HEK293 (cell line): ENCODE results near the gene COQ8B.

Experiments
- BCL11B ChIP-seq: fragments of 450-650 bp; formaldehyde crosslinking; IDR thresholded peaks from 2 replicates; pipeline ENCODE4 v1.5.1; 2016; ENCODE audit warnings: low read depth, missing biosample characterization, missing genetic modification characterization
- CTCF ChIP-seq: fragments of 450-650 bp; formaldehyde crosslinking; IDR thresholded peaks from 2 replicates; pipeline ENCODE4 v1.5.1; 2016; ENCODE audit warnings: missing biosample characterization, missing genetic modification characterization
- HIC1 ChIP-seq: fragments of 450-650 bp; formaldehyde crosslinking; IDR thresholded peaks from 2 replicates; pipeline ENCODE4 v1.5.1; 2016; ENCODE audit warnings: missing biosample characterization, missing genetic modification characterization
- HOXD13 ChIP-seq: sonication (generic); formaldehyde crosslinking; IDR thresholded peaks from 2 replicates; pipeline ENCODE4 v1.8.0; 2022; ENCODE audit warnings: missing genetic modification reagents, borderline replicate concordance
- OSR2 ChIP-seq: fragments of 450-650 bp; formaldehyde crosslinking; IDR thresholded peaks from 2 replicates; pipeline ENCODE4 v1.5.1; 2016; ENCODE audit warnings: missing biosample characterization, missing genetic modification characterization
- PATZ1 ChIP-seq: fragments of 450-650 bp; formaldehyde crosslinking; IDR thresholded peaks from 2 replicates; pipeline ENCODE4 v1.5.1; 2016; ENCODE audit warnings: missing biosample characterization, missing genetic modification characterization
- PRDM4 ChIP-seq: fragments of 450-650 bp; formaldehyde crosslinking; IDR thresholded peaks from 2 replicates; pipeline ENCODE4 v1.5.1; 2017; ENCODE audit warnings: missing biosample characterization, missing genetic modification characterization
- REPIN1 ChIP-seq: fragments of 450-650 bp; formaldehyde crosslinking; IDR thresholded peaks from 2 replicates; pipeline ENCODE4 v1.5.1; 2017; ENCODE audit warnings: missing biosample characterization, missing genetic modification characterization, low read depth
- SALL2 ChIP-seq: fragments of 450-650 bp; formaldehyde crosslinking; IDR thresholded peaks from 2 replicates; pipeline ENCODE4 v1.5.0; 2017; ENCODE audit warnings: missing biosample characterization, mild to moderate bottlenecking, missing genetic modification characterization, borderline replicate concordance
- SCRT2 ChIP-seq: fragments of 450-650 bp; formaldehyde crosslinking; IDR thresholded peaks from 2 replicates; pipeline ENCODE4 v1.5.1; 2016; ENCODE audit warnings: missing biosample characterization, missing genetic modification characterization
- ZBTB20 ChIP-seq: fragments of 450-650 bp; formaldehyde crosslinking; IDR thresholded peaks from 2 replicates; pipeline ENCODE4 v1.5.1; 2016; ENCODE audit warnings: missing biosample characterization, missing genetic modification characterization
- ZFP41 ChIP-seq: fragments of 450-650 bp; formaldehyde crosslinking; IDR thresholded peaks from 2 replicates; pipeline ENCODE4 v1.5.1; 2016; ENCODE audit warnings: missing biosample characterization, missing genetic modification characterization, borderline replicate concordance
- ZFP69B ChIP-seq: fragments of 450-650 bp; formaldehyde crosslinking; IDR thresholded peaks from 2 replicates; pipeline ENCODE4 v1.5.1; 2016; ENCODE audit warnings: missing biosample characterization, missing genetic modification characterization
- ZIC2 ChIP-seq: fragments of 450-650 bp; formaldehyde crosslinking; IDR thresholded peaks from 2 replicates; pipeline ENCODE4 v1.5.1; 2016; ENCODE audit warnings: missing biosample characterization, missing genetic modification characterization
- ZNF132 ChIP-seq: fragments of 450-650 bp; formaldehyde crosslinking; IDR thresholded peaks from 2 replicates; pipeline ENCODE4 v1.5.1; 2017; ENCODE audit warnings: missing biosample characterization, missing genetic modification characterization, borderline replicate concordance
- ZNF138 ChIP-seq: fragments of 450-650 bp; formaldehyde crosslinking; IDR thresholded peaks from 2 replicates; pipeline ENCODE4 v1.5.1; 2016; ENCODE audit warnings: missing biosample characterization, missing genetic modification characterization, borderline replicate concordance
- ZNF16 ChIP-seq: fragments of 450-650 bp; formaldehyde crosslinking; IDR thresholded peaks from 2 replicates; pipeline ENCODE4 v1.5.1; 2016; ENCODE audit warnings: low read depth, missing biosample characterization, missing genetic modification characterization
- ZNF2 ChIP-seq: fragments of 450-650 bp; formaldehyde crosslinking; IDR thresholded peaks from 2 replicates; pipeline ENCODE4 v1.5.1; 2016; ENCODE audit warnings: missing biosample characterization, missing genetic modification characterization
- ZNF23 ChIP-seq: fragments of 450-650 bp; formaldehyde crosslinking; IDR thresholded peaks from 2 replicates; pipeline ENCODE4 v1.5.1; 2016; ENCODE audit warnings: missing biosample characterization, missing genetic modification characterization, borderline replicate concordance
- ZNF324 ChIP-seq: fragments of 450-650 bp; formaldehyde crosslinking; IDR thresholded peaks from 2 replicates; pipeline ENCODE4 v1.5.1; 2016; ENCODE audit warnings: missing biosample characterization, missing genetic modification characterization
- ZNF37A ChIP-seq: fragments of 450-650 bp; IDR thresholded peaks from 2 replicates; pipeline ENCODE4 v1.5.1; 2018; ENCODE audit warnings: missing biosample characterization, missing genetic modification characterization
- ZNF398 ChIP-seq: fragments of 450-650 bp; formaldehyde crosslinking; IDR thresholded peaks from 2 replicates; pipeline ENCODE4 v1.5.1; 2017; ENCODE audit warnings: missing biosample characterization, missing genetic modification characterization
- ZNF433 ChIP-seq: fragments of 450-650 bp; formaldehyde crosslinking; IDR thresholded peaks from 2 replicates; pipeline ENCODE4 v1.5.1; 2016; ENCODE audit warnings: missing biosample characterization, missing genetic modification characterization, low read depth
- ZNF510 ChIP-seq: fragments of 450-650 bp; formaldehyde crosslinking; IDR thresholded peaks from 2 replicates; pipeline ENCODE4 v1.5.1; 2018; ENCODE audit warnings: mild to moderate bottlenecking, missing genetic modification characterization, missing biosample characterization; ENCODE audit not compliant: insufficient replicate concordance
- ZNF626 ChIP-seq: fragments of 450-650 bp; sonication (Bioruptor Pico); formaldehyde crosslinking; IDR thresholded peaks from 2 replicates; pipeline ENCODE4 v1.5.1; 2018; ENCODE audit warnings: missing biosample characterization, missing genetic modification characterization, inconsistent platforms
- ZNF776 ChIP-seq: fragments of 450-650 bp; formaldehyde crosslinking; IDR thresholded peaks from 2 replicates; pipeline ENCODE4 v1.5.0; 2017; ENCODE audit warnings: missing biosample characterization, missing genetic modification characterization, borderline replicate concordance
- ZNF791 ChIP-seq: fragments of 450-650 bp; formaldehyde crosslinking; IDR thresholded peaks from 2 replicates; pipeline ENCODE4 v1.5.1; 2016; ENCODE audit warnings: missing biosample characterization, missing genetic modification characterization
- ZSCAN4 ChIP-seq: fragments of 450-650 bp; formaldehyde crosslinking; IDR thresholded peaks from 2 replicates; pipeline ENCODE4 v1.5.1; 2017; ENCODE audit warnings: missing biosample characterization, missing genetic modification characterization

Gene COQ8B

DNA sequence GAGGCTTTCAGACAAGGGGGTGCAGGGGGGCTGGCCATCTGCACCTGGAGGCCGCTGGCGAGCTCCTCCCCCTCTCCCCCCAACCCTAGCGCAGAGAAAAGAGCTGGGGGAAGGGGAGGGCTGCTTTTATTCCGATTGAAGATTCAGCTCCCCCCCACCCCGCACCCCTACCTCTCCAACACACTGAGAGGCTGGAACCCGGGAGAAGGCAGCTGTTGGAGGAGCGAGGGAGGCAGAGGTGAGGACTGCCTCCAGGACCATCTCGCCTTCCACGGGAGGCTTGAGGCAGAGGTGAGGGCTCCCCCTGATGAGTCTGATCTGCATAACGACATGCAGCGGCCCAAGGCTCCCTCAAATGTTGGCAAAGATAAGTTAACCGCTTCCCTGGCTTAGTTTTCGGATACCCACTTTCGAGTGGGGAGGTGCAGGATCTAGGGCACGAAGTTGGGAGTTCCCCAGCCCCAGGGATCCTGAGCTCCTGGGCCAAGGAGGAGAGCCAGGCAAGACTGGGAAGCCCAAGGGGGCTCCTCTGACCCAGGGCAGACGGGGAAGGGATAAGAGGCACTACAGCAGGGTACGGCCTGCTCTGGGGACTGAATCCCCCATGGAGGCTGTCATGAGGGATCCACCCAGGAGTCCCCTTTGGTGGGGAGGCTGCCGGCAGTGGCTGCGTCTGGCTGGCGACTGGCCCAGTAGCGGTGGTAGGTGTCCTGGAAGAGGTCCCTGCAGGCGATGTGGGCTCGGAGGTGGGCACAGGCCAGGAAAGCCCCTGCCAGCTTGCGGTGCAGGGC lies 25.1 kb downstream of the COQ8B start (continued):
- TF ChIP-seq ZNF138 (tag by site-specific recombination) (no peak), ZFP41 (no peak), ZNF398 (tag by site-specific recombination) (peak; percentile 9; the same call in 1 of the 2 replicates), CTCF (tag by site-specific recombination) (peak; percentile 22; the same call in 1 of the 2 replicates), ZBTB20 (tag by site-specific recombination) (no peak), ZNF626 (no peak), ZSCAN4 (no peak), ZNF776 (no peak), PRDM4 (tag by site-specific recombination) (no peak), SALL2 (tag by site-specific recombination) (no peak), PATZ1 (no peak; the same call in 1 of the 2 replicates), REPIN1 (tag by site-specific recombination) (no peak), ZNF23 (tag by site-specific recombination) (no peak), ZNF2 (tag by site-specific recombination) (no peak), ZNF16 (tag by site-specific recombination) (no peak), SCRT2 (tag by site-specific recombination) (no peak), ZFP69B (no peak), ZIC2 (tag by site-specific recombination) (peak; percentile 77), BCL11B (tag by site-specific recombination) (no peak), HIC1 (tag by site-specific recombination) (0 out of 2 replicates have a peak, but pooled peaks have one; percentile 81), ZNF132 (no peak), ZNF324 (tag by site-specific recombination) (no peak), ZNF433 (tag by site-specific recombination) (no peak), ZNF510 (tag by site-specific recombination) (no peak), OSR2 (no peak; the same call in 1 of the 2 replicates), ZNF791 (no peak), HOXD13 (CRISPR knock-in tag) (no peak), ZNF37A (tag by site-specific recombination) (no peak)
